Epidermal melanocyte (primary cell): Measurements from ENCODE around the gene MGMT.
A peak's percentile ranks its signal among the peaks of the same experiment; 100 is the strongest.
"Not testable (repeated sequence)": the region's sequence is repeated elsewhere in the genome, so short reads cannot be mapped to it uniquely, and the experiment has no call there.

Source experiments
- DNase-seq: peaks from one replicate; pipeline ENCODE4 v3.0.0; 2011; ENCODE audit warnings: low spot score; ENCODE audit not compliant: insufficient read length

MGMT gene

DNA sequence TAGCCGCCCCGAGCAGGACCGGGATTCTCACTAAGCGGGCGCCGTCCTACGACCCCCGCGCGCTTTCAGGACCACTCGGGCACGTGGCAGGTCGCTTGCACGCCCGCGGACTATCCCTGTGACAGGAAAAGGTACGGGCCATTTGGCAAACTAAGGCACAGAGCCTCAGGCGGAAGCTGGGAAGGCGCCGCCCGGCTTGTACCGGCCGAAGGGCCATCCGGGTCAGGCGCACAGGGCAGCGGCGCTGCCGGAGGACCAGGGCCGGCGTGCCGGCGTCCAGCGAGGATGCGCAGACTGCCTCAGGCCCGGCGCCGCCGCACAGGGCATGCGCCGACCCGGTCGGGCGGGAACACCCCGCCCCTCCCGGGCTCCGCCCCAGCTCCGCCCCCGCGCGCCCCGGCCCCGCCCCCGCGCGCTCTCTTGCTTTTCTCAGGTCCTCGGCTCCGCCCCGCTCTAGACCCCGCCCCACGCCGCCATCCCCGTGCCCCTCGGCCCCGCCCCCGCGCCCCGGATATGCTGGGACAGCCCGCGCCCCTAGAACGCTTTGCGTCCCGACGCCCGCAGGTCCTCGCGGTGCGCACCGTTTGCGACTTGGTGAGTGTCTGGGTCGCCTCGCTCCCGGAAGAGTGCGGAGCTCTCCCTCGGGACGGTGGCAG lies at the start of gene MGMT:
TSS of gene MGMT (plus strand) at position 539 of the 656 bp plus-strand sequence.
- peak; percentile 84 for DNase-seq

DNA sequence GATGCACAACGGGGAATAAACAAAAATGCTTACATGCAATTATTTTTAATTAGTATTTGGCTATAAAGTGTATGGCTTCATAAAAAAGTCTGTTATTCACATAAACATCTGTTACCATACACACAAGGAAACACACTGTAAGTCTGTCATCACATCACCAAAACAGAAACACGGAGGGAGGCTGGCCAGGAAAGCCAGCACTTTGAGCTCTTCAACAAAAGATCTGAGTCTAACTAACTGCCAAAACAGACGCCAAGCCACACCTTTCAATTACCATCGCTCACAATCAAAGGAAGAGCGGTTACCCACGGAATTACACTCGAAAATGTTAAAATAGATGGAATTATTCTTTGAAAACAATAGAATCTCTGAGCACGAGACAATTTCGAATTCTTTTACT lies 49.2 kb upstream of the MGMT start:
- no peak for DNase-seq

DNA sequence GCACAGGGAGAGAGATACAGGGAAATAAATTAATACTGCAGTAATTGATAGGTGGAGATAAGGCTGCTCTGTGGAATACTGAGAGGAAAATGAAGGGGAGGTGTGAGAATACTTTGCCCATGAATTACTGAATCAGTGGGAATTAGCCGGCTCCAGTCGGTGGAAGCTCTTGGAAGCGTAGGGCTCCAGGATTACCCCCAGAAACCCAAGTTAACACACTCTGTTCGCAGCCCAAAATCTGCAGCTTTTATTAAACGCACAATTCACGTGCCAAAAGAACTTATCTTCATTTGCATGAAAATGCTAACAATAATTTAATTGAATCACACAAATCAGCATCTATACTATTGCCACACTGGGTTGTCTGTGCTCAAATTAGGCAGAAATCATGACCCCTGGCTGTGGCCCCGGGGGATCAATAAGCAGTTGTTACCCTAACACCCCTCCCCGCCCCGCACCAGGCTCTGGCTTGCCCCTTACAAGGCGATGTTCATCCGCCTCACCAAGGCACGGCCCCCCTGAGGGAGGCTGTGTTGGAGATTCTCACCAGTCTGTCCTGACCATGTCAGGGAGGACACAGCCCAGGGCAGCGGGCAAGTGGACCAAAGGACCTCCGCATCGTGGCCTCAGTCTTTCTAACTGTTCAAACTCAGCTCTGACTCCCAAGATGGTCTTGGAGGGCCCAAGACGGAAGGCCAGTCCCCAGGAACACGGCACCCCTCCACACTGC lies 48.4 kb upstream of the MGMT start:
- DNase-seq = no peak

DNA sequence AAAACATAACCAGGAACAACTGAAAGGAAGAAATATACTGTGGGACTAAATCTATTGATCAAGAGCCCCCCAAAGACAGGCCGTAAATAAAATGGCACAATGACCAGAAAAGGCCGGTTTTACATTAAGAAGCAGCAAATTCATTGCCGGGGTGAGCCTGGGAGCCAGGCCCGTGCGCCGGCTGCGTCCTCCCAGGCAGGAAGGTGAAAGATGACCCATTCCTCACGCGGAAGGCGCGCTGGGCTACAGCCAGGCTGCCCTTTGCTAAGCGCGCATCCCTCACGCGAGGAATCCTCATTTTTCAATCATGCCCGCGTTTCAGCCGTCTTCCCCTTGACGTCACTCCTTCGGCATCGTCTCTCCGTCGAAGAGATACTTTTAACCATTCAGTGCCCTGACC lies 47.6 kb upstream of the MGMT start:
- no peak for DNase-seq

DNA sequence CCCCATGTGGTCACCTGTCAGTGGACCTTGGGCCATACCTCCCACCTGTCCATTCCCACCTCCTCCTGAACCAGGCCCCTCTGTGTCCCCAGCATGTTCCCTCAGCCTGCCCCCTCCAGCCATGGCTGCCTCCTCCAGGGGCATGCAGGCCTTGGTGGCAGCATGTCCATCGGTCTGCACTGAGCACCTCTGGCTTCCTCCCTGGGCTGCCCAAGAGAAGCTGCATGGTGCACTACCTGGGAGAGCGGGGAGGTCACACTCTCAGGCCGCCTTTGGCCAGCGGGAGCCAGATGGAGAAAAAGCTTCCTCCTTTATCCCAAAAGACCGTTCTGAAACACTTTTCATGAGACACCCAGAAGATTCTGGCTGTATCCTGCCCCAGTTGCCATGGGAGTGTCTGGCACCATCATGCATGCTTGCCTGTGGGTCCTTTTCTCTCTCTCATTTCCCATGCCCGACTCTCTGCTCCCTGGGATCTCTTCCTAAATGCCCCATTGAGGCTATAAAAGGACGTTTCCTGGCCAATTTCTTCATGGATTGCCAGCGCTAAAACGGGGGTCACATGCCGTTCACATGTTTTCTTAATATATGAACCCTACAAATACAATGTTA lies 45.5 kb upstream of the MGMT start:
- no peak for DNase-seq

DNA sequence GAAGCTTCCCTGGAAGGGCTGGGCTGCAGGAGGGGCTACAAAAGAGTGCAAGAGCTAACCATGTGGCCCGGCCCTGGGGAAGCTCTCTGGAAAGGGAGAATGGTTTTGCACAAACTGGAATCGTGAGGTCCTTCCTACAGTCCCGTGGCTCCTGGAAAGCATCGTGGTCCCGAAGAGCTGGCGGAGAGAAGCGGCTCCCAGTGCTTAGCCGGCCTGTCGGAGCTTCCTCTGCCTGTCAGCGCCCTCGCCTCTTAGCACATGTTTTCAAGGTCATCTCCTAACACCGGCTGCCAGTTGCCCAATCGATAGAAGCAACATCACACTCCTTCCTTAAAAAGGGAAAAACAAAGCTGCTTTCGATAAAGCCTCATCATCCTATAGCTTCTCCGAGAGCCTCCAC lies 42.1 kb upstream of the MGMT start:
- no peak for DNase-seq

DNA sequence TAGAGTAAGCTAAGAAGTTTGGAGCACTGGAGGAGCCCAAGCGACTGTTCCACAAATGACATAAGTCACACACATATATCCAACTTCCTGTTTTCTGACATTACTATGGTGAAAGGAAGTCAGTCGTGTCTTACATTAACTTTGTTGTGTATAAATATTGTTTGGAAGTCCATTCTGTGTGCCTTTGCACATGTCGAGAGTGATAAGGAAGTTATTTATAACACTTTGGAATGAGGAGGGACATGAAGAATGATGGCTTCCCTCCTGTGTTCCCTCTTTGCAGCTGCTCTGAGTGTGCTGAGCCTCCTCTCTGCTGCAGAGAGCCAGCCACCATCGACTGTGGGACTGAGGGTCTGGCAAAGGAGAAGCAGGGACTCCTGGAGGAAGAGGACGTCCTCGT lies 40.4 kb upstream of the MGMT start:
- no peak for DNase-seq

DNA sequence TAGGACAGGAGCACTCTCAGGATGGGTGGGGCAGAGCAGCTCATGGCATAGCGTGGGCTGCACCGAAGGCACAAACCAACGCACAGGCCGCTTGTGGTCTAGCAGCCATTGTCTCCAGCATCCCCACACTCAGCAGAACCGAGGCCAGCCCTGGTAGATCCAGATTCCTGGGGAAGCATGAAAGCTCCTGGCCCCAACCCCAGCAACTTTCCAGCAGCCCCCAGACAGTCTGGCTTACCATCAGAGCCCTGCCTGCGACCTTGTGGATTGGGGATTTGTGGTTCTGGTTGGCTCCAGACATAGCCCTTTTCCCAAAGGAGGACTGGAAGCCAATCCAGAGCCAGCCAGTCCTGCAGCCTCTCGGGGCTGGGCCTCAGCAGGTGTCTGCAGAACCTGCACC lies 33.8 kb upstream of the MGMT start:
- DNase-seq = no peak

DNA sequence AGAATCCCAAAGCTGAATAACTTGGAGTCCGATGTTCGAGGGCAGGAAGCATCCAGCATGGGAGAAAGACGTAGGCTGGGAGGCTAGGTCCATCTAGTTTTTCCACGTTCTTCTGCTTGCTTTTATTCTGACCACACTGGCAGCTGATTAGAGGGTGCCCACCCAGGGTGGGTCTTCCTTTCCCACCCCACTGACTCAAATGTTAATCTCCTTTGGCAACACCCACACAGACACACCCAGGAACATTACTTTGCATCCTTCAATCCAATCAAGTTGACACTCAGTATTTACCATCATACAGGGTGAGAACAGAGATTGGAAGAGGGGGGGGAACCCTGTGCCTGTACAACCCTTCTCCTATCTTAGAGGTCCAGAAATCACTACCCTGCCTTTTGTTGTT lies 31.3 kb upstream of the MGMT start:
- not testable (repeated sequence) for DNase-seq

DNA sequence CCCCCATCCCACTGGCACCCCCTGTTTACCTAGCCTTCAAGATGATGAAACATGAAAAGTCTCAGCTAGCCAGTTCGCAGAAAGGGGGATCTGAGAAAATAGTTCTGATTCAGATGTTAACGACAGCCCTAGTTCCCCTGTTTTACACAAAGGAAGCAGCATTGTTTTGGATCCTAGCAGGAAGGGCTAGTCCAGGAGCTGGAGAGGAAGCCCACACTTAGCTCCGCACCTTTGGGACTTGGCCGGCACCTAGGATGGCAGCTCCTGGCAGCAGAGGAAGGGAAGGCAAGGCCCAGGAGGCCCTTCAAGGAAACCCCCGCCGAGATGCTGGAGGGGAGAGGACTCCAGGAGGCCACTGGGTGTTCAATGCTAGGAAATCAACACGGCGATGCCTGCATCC lies 29.0 kb upstream of the MGMT start:
- DNase-seq = no peak

DNA sequence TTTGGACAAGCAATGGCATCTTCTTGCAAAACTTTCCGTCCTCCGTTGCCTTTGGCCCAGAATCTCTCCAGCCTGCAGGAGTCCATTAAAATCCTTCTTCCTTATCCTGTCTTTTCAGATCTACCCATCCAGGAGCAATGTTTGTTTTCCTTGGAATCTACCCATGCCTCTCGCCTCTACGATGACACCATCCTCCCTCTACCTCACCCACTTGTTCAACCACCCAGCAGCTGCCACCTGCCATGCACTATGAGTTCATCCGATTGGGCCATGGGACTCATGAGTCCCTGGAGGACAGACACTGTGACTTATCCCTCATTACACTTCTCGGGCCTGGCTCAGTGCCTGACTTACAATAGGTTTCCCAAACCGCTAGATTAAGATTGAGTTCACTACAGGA lies 26.8 kb upstream of the MGMT start:
- no peak for DNase-seq

DNA sequence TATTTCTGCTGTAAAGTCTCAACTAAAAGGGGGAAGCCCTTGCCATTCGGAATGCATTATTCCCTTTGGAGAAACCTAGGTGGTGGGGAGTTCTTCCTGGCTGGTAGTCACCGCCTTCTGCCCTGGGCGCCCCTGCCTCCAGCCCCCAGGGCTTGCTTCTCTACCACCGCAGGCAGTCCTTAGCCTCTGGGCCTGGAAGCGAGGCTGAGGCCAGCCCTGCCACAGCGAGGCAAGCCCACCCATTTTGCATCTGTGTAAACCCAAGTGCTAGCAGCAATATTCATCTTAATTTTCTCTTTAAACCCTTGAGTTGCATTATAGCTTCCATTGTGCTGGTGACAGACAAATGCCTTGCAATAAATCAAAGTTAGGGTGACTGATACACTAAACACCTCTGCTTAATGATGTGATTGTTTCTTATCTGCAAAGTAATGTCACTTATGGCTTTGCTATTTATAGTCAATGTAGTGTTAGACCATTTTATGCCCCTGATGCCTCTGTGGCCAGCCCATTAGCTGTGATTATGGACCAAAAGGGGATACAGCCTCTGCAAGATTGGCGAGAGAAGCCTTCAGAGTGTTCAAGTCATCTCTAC lies 26.2 kb upstream of the MGMT start:
- DNase-seq = no peak

DNA sequence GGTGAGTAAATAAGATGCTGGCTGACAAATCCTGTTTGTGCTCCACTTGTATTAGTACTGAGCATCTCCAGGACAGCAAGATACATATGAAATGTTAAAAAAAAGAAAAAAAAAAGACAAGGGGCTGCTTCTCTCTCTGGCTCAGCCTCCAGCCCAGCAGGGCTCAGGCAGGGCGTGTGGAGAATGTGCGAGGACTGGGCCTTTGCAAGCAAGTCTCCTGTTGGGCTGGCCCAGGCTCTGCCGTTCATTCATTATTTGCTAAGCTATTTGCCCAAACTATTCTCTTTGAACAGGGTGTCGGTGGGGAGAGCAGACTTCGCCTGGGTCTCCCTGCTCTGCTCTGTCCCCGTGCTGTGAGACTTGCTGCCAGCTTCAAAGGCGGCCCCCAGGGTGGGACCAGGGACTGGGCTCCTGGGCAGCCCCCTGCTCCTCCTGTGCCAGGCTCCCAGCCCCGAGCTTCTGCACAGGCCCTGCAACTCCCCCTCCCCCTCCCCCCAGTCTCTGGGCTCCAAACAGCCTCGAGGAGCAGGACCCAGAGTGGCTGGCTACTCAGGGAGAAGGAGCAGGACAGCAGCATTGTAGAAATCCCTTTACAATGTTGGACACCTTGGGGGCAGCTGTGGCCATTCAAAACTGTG lies 25.6 kb upstream of the MGMT start:
- no peak for DNase-seq

DNA sequence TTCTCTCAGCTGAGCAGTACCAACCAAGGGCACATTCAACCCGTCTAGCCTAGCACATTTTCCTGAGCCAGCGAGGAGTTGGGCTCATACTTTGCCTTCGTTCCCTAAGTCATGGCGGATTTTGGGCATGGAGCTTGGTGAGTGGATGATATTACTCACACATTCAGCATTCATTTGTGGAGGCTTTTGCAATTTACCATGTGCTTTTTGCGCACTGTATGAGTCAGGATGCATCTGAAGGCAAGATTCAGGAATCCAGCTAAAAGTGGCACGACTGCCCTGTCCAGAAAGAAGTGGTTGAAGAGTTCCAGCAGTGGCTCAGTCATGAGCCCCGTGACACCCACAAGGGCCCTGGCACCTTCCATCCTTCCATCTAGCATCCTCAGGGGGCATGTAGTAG lies 24.2 kb upstream of the MGMT start:
- DNase-seq = no peak

DNA sequence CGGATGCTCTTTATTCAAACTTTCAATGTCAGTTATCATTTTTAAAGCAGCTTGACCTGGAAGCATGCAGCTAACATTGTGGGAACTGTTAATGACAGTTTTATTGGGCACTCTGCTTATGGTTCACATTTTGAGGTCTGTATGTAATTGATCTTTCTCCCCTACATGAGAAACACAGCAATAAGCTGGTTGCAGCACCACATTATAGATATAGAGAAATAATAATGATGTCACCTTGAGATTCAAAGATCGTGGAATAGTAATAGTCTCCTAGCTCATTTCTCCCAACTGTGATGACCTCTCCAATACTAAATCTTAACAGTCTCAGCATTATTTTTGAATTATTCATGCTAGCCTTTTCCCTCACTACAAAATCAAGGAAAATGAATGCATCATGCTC lies 22.7 kb upstream of the MGMT start:
- DNase-seq = no peak

DNA sequence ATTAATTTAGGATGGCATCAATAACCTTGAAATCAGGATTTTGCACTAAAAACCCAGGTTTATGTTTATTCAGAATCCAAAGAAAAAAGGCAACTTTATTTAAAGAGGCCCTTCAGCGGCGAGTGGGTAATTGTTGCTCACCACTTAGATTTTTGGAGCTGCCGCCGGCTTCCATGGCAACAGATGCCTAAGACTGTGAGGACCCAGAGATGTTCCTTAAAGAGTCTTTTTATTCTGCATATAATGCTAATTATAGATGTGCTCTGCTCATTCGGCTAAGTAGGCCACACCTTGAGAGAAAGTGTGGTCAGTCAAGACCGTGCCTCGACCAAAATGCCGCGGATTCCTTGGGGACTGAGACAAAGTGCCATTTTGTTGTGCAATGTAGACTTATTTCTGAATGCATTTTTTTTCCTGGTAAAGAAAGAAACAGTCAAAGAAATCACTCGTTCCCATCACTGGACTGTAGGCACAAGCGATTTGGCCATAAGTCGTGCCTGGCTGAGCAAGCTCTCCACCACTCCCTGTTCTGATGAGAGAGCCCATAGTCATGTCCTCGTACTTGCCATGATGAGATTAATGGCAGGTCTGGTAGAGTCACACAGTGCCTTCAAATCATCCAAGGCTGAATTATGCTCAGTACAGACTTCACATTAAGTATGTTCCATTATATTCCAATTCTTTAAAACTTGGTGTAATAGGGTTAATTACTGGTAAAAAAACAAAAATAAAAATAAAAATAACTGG lies 21.4 kb upstream of the MGMT start:
- DNase-seq = no peak

DNA sequence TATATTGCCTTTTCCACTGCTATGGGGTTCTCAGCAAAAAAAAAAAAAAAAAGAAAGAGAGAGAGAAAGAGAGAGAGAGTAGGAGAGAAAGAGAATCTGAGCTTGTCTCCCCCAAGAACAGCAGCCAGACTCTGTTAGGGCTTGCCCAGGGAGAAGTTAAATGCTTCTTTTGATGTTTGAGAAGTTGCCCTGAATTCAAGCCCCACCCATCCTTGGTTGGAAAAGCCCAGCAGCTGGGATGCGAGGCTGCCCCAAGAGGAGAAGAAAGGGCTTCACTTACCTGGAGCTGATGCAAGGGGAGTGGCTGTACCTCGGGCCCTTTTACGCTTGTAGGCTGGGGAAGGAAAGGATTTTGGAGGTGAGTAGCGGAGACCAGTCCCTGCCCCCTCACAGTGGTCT lies 20.9 kb upstream of the MGMT start:
- DNase-seq = no peak

DNA sequence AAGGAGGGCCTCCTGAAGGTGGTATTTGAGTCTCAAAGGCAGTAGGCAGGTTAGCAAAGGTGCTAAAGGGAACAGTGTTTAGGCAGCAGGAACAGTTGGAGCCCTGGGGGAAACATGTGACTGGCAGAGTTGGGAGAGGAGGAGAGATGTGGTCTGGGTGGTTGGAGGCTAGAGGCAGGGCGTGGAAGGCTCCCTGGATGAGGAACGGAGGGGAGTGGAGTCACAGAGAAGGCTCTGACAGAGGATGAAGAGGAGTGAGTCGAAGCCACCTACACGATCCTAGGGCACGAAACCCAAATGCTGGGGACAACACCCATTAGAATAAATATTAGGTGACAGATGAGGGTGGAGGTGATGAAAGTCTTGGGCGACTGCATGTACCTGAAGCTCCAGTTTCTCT lies 19.6 kb upstream of the MGMT start:
- no peak for DNase-seq

DNA sequence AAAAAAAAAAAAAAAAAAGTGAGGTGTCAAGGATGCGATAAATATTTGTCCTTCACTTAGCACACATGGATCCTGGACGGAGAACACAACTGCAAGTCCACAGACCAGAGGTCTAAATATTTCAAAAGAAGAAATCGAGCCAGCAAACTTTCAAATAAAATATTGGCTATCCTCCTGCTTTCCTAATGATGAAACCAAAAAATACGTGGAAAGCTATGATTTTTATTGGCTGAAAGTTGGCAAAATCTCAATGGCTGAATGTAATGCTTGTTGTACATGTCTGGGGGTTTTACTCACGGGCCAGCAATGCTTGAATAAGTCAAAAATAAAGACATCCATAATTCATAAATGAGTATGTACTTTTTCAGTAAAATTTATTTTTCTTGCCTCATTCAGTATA lies 19.0 kb upstream of the MGMT start:
- no peak for DNase-seq

DNA sequence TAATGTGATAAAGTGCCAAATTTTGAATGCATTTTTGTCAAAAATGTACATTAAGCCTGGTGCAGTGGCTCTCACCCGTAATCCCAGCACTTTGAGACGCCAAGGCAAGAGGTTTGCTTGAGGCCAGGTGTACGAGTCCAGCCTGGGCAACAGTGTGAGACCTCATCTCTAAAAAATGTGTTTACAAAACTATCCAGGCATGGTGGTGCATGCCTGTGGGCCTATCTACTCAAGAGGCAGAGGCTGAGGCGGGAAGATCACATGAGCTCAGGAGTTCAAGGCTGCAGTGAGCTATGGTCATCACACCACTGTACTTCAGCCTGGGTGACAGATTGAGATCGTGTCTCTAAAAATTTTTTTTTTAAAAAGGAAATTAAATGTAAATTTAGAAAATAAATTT lies 18.5 kb upstream of the MGMT start:
- DNase-seq = no peak

DNA sequence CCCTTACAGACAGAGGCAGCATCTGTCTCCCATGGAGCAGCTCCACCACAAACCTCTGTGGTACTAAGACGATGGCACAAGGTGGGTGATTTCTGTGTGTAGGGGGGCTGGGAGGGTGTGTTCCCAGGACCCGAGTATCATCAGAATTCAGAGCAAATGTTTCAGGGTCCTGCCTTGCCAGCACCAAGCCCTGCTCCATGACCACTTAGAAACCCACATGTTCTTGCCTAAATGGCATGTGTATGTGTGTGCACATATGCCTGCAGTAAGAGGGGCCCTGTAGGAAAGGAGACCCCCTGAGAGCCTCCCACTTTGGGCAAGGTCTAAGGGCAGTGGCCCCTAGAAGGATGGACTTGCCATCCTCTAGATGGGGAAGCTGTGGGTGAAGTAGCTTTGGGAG lies 17.1 kb upstream of the MGMT start:
- DNase-seq = no peak
